Measurements from ENCODE around the gene SLC12A4.

GRCh38 chr16:67930678-67931211, 37.7 kb downstream of the SLC12A4 start:
- TF ChIP-seq, protein P1, sequence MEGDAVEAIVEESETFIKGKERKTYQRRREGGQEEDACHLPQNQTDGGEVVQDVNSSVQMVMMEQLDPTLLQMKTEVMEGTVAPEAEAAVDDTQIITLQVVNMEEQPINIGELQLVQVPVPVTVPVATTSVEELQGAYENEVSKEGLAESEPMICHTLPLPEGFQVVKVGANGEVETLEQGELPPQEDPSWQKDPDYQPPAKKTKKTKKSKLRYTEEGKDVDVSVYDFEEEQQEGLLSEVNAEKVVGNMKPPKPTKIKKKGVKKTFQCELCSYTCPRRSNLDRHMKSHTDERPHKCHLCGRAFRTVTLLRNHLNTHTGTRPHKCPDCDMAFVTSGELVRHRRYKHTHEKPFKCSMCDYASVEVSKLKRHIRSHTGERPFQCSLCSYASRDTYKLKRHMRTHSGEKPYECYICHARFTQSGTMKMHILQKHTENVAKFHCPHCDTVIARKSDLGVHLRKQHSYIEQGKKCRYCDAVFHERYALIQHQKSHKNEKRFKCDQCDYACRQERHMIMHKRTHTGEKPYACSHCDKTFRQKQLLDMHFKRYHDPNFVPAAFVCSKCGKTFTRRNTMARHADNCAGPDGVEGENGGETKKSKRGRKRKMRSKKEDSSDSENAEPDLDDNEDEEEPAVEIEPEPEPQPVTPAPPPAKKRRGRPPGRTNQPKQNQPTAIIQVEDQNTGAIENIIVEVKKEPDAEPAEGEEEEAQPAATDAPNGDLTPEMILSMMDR (IDR thresholded peaks at IDR 0.05) = no peak
- no peak for TF ChIP-seq POLR2A (IDR thresholded peaks at IDR 0.05)
- TF ChIP-seq POLR2AphosphoS5 (IDR thresholded peaks at IDR 0.05) = no peak
- no peak for TF ChIP-seq EP300 (IDR thresholded peaks at IDR 0.05; ENCODE audit: low read depth)

Data from transverse colon (tissue), 4 donors.